Measurements from ENCODE around the gene TOMM22. TPM values are rescaled to one million over a fixed set of nuclear protein-coding genes. Genes with fewer than 3 reads are reported as not detected.

TOMM22 gene
- total RNA-seq, 2 experiments from 2014 or later = 122 to 128 TPM

DNA sequence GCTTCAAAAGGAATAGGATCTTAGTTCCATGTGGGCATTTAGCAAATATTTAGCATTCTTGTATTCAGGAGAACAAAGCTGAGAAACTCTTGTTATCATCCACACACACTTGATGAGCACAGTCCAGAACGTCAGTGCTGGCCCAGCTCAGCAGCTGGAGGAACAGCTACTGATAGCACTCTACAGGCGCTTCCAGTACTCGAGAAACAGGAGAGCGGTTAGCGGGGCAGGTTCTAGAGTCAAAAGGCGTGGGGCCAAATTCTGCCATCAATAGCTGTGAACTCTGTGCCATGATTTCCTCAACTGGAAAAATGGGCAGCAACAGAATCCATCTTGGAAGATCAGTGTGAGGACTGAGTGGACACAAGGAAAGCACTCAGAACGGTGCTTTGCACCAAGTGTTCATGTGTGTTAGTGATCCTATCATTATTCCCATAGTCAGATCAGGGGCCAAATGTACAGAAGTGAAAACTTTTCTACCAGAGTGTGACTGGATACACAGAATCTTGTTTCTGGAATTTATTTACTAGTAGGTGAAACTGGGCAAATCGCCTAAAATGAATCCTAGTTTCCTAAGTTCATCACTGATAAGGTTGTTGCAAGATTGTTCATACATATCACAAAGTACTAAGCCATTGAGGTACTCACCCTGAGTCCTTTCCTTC lies 15.8 kb downstream of the TOMM22 start:
- CTCF ChIA-PET = interaction anchor here (0.6 to 4.4 kb wide), 3 partner anchors 9 to 195 kb away, joined by 3 to 40 read pairs (median 3); partner anchors contain the start of gene TOMM22
- POLR2A ChIA-PET = interaction anchor here (1.9 to 3.1 kb wide), 2 partner anchors 8 to 16 kb away, joined by 7 to 13 read pairs; partner anchors contain the start of genes GTPBP1 and TOMM22
- intact Hi-C loops (cut with micrococcal nuclease) = no loop called here
- Mint-ChIP-seq H3K4me1 (ENCODE audit: low read depth) (peaks cover 62% of the 10 kb centered on the region), H3K9me3 (no peaks in the 10 kb centered on the region), H3K4me3 (peak overlapping the region; percentile 92), H3K36me3 (peaks cover 47% of the 10 kb centered on the region), H3K27ac (peak overlapping the region; percentile 98), H3K27me3 (peaks cover 1% of the 10 kb centered on the region)
- DNase-seq = no peak

DNA sequence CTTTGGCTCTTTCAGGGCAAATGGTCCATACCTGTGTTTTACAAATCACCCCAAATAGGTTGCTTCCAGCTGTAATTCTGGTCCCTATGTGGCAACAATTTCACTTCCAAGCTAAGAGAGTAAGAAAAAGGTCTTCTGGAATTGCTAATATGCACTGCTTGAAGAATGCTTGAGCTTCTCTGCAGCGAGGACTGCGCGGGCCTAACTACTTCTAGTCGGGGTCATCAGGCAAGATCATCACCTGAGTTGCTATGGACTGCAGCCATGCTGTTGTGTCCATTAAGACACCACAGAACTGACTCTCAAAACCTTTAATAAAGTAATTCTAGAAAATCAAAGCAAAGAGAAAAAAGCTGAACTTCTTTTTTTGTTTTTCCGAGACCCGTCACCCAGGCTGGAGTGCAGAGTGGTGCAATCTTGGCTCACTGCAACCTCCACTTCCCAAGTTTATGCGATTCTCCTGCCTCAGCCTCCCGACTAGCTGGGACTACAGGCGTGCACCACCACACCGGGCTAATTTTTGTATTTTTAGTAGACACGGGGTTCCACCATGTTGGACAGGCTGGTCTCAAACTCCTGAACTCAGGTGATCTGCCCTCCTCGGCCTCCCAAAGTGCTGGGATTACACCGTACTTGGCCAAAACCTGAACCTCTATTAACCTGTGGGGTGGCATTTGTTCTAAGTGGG lies 16.8 kb downstream of the TOMM22 start:
- ChIA-PET CTCF (interaction anchor here (0.7 to 4.4 kb wide), 7 partner anchors 8 to 647 kb away, joined by 3 to 40 read pairs (median 4); partner anchors contain the start of gene TOMM22), POLR2A (interaction anchor here (1.2 to 2.3 kb wide), 7 partner anchors 12 to 620 kb away, joined by 3 to 19 read pairs (median 4); partner anchors contain the start of genes CBY1, FAM227A and TOMM22)
- DNase-seq = no peak
- intact Hi-C loops (cut with micrococcal nuclease) = no loop called here
- H3K9me3 Mint-ChIP-seq = no peaks in the 10 kb centered on the region
- H3K4me1 Mint-ChIP-seq (ENCODE audit: low read depth) = peaks cover 57% of the 10 kb centered on the region
- peaks cover 42% of the 10 kb centered on the region for H3K36me3 Mint-ChIP-seq
- peak overlapping the region; percentile 98 for H3K27ac Mint-ChIP-seq
- H3K27me3 Mint-ChIP-seq = peaks cover 1% of the 10 kb centered on the region
- peak overlapping the region; percentile 92 for H3K4me3 Mint-ChIP-seq

DNA sequence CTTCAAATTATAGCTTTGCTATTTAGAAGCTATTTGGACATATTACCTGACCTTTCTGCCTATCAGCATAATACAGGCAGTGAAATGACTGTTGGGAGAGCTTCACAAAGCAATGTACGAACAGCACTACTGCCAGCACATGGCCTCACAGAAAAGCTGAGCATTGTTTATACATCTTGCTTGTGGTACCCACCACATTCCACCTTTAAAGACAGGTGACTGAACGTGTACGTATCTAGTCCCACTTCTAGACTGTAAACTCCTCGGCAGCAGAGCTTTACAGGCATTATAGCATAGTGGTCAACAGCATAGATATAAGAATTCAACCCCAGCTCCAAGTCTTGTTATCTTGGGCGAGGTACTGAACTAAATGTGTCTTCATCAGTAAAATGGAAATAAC lies 17.4 kb downstream of the TOMM22 start:
- peak overlapping the region; percentile 98 for H3K27ac Mint-ChIP-seq
- H3K27me3 Mint-ChIP-seq = peaks cover 1% of the 10 kb centered on the region
- H3K9me3 Mint-ChIP-seq = no peaks in the 10 kb centered on the region
- peaks cover 40% of the 10 kb centered on the region for H3K36me3 Mint-ChIP-seq
- ChIA-PET CTCF (interaction anchor here (0.9 to 4.4 kb wide), 6 partner anchors 9 to 647 kb away, joined by 3 to 40 read pairs (median 4); partner anchors contain the start of gene TOMM22), POLR2A (interaction anchor here (1.2 to 2.3 kb wide), 6 partner anchors 13 to 619 kb away, joined by 3 to 19 read pairs (median 4); partner anchors contain the start of genes CBY1, FAM227A and TOMM22)
- peaks cover 57% of the 10 kb centered on the region for H3K4me1 Mint-ChIP-seq (ENCODE audit: low read depth)
- intact Hi-C loops (cut with micrococcal nuclease) = no loop called here
- no peak for DNase-seq
- peak overlapping the region; percentile 92 for H3K4me3 Mint-ChIP-seq

DNA sequence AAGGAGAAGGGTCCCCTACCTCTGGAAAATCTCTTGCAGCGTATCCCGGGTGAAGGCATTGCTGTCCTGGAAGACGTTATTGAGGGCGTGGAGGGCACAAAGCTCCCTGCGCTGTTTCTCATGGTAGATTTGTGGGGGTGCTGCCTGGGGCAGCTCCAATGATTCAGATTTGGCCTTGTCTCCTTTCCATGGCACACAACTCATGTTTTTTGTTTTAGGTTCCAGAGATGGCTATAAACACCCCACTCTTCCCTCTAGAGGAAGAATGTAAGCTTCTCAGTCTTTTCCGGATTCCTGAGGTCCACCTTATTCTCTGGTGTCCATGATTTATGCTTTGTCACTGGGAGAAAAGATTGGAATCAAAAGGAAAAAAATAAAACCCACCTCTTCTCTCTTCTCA lies 18.0 kb downstream of the TOMM22 start:
- H3K36me3 Mint-ChIP-seq = peaks cover 37% of the 10 kb centered on the region
- DNase-seq = no peak
- peak overlapping the region; percentile 92 for H3K4me3 Mint-ChIP-seq
- H3K27ac Mint-ChIP-seq = peak overlapping the region; percentile 98
- H3K4me1 Mint-ChIP-seq (ENCODE audit: low read depth) = peaks cover 58% of the 10 kb centered on the region
- ChIA-PET POLR2A (interaction anchor here (1.2 to 2.3 kb wide), 6 partner anchors 13 to 57 kb away, joined by 3 to 19 read pairs (median 4); partner anchors contain the start of genes CBY1, FAM227A and TOMM22), CTCF (interaction anchor here (1.0 to 4.4 kb wide), 5 partner anchors 17 to 648 kb away, joined by 3 to 40 read pairs (median 4); partner anchors contain the start of gene TOMM22)
- intact Hi-C loops (cut with micrococcal nuclease) = no loop called here
- H3K9me3 Mint-ChIP-seq = no peaks in the 10 kb centered on the region
- peaks cover 1% of the 10 kb centered on the region for H3K27me3 Mint-ChIP-seq

DNA sequence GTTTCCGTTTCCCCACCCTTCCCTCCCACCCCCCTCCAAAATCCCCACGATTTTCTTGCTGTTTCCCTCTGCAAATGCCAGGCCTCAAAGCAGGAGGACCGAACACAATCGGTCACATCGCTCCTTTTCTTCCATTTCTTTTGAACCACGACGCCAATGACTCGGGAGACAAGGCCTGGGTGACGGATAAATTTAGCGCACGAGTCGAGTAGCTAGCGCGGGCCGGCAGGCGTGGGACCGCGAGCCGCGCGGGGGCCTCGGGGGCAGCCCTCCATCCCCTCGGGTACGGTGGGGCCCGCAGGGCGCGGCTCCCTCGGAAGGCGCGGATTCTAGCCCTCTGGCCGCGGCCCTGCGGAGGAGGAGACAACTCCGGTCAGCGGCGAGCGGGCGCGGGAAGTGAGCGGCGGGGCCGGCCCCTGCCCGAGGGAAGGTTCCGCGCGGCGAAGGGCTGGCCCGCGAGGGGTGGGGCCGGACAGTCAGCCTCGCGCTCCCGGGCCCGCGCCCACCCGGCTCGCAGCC lies 18.6 kb downstream of the TOMM22 start:
- Mint-ChIP-seq H3K9me3 (no peaks in the 10 kb centered on the region), H3K27ac (peak overlapping the region; percentile 98), H3K27me3 (peaks cover 1% of the 10 kb centered on the region), H3K36me3 (peaks cover 31% of the 10 kb centered on the region), H3K4me3 (peak overlapping the region; percentile 92), H3K4me1 (ENCODE audit: low read depth) (peaks cover 57% of the 10 kb centered on the region)
- intact Hi-C loops (cut with micrococcal nuclease) = no loop called here
- ChIA-PET POLR2A (interaction anchor here (1.2 to 2.3 kb wide), 3 partner anchors 18 to 56 kb away, joined by 3 to 19 read pairs (median 7); partner anchors contain the start of gene TOMM22), CTCF (interaction anchor here (1.6 to 4.4 kb wide), 4 partner anchors 18 to 648 kb away, joined by 4 to 40 read pairs (median 5); partner anchors contain the start of gene TOMM22)
- no peak for DNase-seq

DNA sequence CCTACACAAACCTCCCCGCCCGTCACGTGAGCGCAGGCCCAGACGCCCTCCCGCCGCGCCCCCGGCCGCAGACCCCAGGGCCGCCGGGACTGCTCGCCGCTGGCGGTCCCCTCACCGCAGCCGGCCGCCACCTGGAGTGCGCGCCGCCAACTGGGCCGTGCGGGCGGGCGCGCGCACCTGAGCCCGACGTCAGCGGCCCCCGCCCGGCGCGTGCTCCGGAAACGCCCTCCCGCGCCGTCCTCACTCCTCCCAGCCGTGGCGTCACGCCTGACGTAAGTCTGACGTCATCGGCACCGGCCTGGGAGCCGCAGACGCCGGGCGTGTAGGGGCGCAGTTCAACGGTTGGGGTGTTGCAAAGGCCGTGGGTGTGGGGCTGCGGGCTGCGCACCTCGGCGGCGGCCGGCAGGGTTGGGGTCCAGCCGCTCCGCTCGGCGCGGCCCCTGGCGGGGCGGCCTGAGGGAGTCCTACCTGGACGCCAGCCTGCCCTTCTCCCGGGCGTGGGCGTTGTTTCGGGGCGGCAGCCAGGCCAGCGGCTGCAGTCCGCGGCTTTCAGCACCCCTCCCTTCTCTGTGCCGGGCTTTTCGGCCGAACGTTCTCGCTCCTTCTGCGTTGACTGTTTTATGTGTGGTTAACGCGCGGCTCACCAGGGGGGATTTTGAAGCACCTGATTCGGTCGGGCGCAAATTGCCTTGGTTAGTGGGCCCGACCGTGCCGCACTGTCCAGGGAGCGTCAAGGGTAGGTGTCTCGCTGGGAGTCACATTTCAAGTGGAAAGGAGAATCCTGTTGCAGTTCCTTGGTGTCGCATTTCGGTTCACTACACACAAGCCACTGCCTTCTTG lies 19.3 kb downstream of the TOMM22 start, which contains the start of gene JOSD1:
TSS of gene JOSD1 (minus strand) at position 155 of the 840 bp plus-strand sequence. CDS start 956 bp downstream, outside the sequence.
- H3K9me3 Mint-ChIP-seq = no peaks in the 10 kb centered on the region
- peak; percentile 98 for DNase-seq
- intact Hi-C loops (cut with micrococcal nuclease) = no loop called here
- peak within 1 kb of the TSS; percentile 98 for H3K27ac Mint-ChIP-seq
- H3K27me3 Mint-ChIP-seq = peaks cover 1% of the 10 kb centered on the region
- ChIA-PET CTCF (interaction anchor here (4.4 kb wide), 1 partner anchor 19 kb away, joined by 40 read pairs; the partner anchor contains the start of gene TOMM22), POLR2A (interaction anchor here (1.2 to 2.3 kb wide), 2 partner anchors 19 to 55 kb away, joined by 3 to 19 read pairs; partner anchors contain the start of gene TOMM22)
- peak within 1 kb of the TSS; percentile 92 for H3K4me3 Mint-ChIP-seq
- H3K36me3 Mint-ChIP-seq = peaks cover 31% of the 10 kb centered on the region
- peaks cover 55% of the 10 kb centered on the region for H3K4me1 Mint-ChIP-seq (ENCODE audit: low read depth)

DNA sequence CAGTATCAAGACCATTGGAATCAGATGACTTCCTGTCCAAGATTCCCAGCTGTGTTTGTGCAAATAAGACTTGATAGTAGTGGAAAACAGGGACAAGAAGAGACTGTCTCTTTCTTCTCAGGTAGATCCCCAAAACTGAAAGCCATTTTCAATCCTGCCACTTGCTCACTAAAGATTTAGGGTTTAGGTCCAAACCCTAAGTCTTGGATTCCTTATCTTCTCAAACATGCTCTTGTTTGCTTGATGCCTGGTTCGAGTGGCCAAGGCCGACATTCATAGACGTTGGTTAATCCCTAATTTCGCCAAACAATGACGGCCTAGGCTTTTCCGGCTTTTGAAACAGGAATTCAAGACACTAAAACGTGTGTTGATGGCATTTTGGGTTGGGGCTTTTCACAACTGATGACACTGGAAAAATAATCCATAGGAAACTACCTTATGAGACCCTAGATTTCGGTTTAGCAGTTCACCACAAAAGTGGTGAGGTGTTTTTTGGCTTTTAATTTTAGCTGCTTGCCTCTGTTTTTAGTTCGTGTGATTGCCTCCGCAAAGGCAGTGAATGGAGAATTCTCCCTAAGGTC lies 23.0 kb downstream of the TOMM22 start:
- H3K36me3 Mint-ChIP-seq = peaks cover 24% of the 10 kb centered on the region
- H3K4me3 Mint-ChIP-seq = peak overlapping the region; percentile 87
- ChIA-PET CTCF (interaction anchor here (1.3 to 3.8 kb wide), 2 partner anchors 20 to 23 kb away, joined by 4 to 22 read pairs; partner anchors contain the start of gene TOMM22), POLR2A (interaction anchor here (0.7 to 2.3 kb wide), 4 partner anchors 8 to 614 kb away, joined by 5 to 13 read pairs (median 6); partner anchors contain the start of gene TOMM22)
- no peak for DNase-seq
- H3K27ac Mint-ChIP-seq = peak overlapping the region; percentile 97
- peaks cover 43% of the 10 kb centered on the region for H3K4me1 Mint-ChIP-seq (ENCODE audit: low read depth)
- peaks cover 1% of the 10 kb centered on the region for H3K27me3 Mint-ChIP-seq
- intact Hi-C loops (cut with micrococcal nuclease) = loop anchor here (1.0 to 5.0 kb wide), 7 partner anchors 48 to 613 kb away; partner anchors contain the start of genes CBX7, CBY1, DDX17 and DMC1
- H3K9me3 Mint-ChIP-seq = no peaks in the 10 kb centered on the region

DNA sequence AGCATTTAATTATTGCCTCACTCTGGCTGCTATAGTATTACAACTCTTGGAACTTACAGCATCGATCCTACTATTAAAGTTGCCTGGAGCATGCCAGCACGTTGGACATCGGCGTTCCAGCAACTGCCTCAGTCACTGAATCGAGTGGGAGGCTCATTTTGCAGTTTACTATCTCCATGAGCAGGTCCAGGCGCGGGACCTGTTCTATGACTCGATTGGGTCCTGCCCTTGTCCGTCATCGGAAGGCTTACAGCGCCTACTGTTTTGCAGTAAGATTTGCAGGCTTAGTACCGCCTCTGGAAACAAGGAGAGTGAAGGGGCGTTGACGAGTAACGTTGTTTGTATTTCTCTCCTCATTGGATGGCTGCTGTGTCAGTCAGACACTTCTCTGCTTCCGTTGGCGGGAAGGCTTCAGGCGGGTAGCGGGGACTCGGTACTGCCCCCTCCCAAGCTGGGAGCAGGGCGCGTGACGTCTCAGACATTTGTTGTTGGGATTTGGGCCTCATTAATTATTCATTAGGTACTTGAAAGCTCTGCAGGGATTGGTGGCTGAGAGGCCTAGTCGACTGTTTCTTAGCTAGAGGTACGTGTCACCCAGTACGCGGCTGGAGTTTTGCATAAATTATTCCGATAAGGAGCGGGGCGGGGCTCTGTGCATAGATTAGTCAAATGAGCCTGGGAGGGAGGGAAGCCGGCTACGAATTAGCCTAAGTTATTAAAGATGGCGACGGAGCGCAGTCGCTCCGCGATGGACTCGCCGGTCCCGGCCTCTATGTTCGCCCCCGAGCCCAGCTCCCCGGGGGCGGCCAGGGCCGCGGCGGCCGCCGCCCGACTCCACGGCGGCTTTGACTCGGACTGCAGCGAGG lies 23.7 kb downstream of the TOMM22 start, which contains the start of gene GTPBP1:
TSS of gene GTPBP1 (plus strand) at position 710 of the 866 bp plus-strand sequence. CDS start at position 722, 12 bp downstream.
- H3K4me1 Mint-ChIP-seq (ENCODE audit: low read depth) = peaks cover 47% of the 10 kb centered on the region
- CTCF ChIA-PET = interaction anchor here (1.1 to 3.8 kb wide), 5 partner anchors 17 to 63 kb away, joined by 4 to 22 read pairs (median 5); partner anchors contain the start of gene TOMM22
- no peaks in the 10 kb centered on the region for H3K9me3 Mint-ChIP-seq
- H3K27ac Mint-ChIP-seq = peak within 1 kb of the TSS; percentile 97
- peak within 1 kb of the TSS; percentile 92 for H3K4me3 Mint-ChIP-seq
- POLR2A ChIA-PET = interaction anchor here (0.6 to 2.3 kb wide), 17 partner anchors 9 to 613 kb away, joined by 3 to 13 read pairs (median 3); partner anchors contain the start of genes PLA2G6 and TOMM22
- intact Hi-C loops (cut with micrococcal nuclease) = loop anchor here (1.0 to 5.0 kb wide), 7 partner anchors 49 to 612 kb away; partner anchors contain the start of genes CBX7, CBY1, DDX17 and DMC1
- DNase-seq = peak; percentile 98
- H3K36me3 Mint-ChIP-seq = peaks cover 25% of the 10 kb centered on the region
- peaks cover 1% of the 10 kb centered on the region for H3K27me3 Mint-ChIP-seq

DNA sequence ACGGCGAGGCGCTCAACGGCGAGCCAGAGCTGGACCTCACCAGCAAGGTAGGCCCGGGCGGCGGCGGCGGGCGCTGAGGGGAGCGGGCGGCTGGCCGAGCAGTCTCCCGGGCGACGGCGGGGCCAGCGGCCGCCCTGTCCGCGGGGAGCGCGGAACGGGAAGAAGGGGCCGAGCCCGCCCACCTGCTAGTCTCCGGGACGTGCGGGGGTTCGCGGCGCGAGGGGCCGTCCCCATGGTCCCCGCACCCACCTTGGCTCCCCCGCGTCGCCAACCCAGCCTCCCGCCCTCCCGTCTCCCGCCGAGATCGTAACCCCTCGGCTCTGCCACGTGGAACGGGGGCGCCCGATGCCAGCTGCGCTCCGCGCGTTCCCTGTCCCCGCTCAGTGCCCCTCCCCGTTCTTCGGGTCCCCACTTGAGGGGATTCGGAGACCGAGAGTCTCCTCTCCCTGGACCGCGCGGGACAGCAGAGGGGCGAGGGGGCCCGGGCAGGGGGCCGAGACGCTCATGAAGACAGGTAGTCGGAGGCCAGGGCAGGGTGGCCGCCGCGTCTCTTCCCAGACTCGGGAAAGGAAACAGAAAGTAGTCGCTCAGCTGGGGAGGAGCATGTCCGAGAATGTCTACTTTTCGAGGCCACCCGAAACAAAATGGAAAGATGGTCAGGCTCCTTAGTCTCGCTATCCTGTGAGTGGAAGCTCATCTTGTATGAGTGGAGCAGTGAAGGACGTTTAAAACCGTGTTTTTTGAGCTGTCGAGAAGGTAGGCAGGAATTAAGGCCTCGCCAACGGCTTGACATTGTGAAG lies 24.5 kb downstream of the TOMM22 start:
- Mint-ChIP-seq H3K27ac (peak overlapping the region; percentile 91), H3K27me3 (peaks cover under 1% of the 10 kb centered on the region), H3K36me3 (peaks cover 32% of the 10 kb centered on the region), H3K4me3 (peak overlapping the region; percentile 92), H3K4me1 (ENCODE audit: low read depth) (peaks cover 55% of the 10 kb centered on the region), H3K9me3 (no peaks in the 10 kb centered on the region)
- POLR2A ChIA-PET = interaction anchor here (0.6 to 2.3 kb wide), 16 partner anchors 9 to 612 kb away, joined by 3 to 13 read pairs (median 4); partner anchors contain the start of genes PLA2G6 and TOMM22
- intact Hi-C loops (cut with micrococcal nuclease) = loop anchor here (5.0 kb wide), 2 partner anchors 524 to 611 kb away; partner anchors contain the start of genes PLA2G6 and RPL3
- peak; percentile 52 for DNase-seq
- CTCF ChIA-PET = interaction anchor here (1.0 to 3.8 kb wide), 5 partner anchors 8 to 62 kb away, joined by 3 to 22 read pairs (median 5); partner anchors contain the start of gene TOMM22
